ENCODE data around the gene SMC1A. TPM values are rescaled to one million over a fixed set of nuclear protein-coding genes. Genes with fewer than 3 reads are reported as not detected.
A peak's percentile ranks its signal among the peaks of the same experiment; 100 is the strongest.

SMC1A gene
- total RNA-seq, 2 experiments from 2014 or later = 148 to 161 TPM

DNA sequence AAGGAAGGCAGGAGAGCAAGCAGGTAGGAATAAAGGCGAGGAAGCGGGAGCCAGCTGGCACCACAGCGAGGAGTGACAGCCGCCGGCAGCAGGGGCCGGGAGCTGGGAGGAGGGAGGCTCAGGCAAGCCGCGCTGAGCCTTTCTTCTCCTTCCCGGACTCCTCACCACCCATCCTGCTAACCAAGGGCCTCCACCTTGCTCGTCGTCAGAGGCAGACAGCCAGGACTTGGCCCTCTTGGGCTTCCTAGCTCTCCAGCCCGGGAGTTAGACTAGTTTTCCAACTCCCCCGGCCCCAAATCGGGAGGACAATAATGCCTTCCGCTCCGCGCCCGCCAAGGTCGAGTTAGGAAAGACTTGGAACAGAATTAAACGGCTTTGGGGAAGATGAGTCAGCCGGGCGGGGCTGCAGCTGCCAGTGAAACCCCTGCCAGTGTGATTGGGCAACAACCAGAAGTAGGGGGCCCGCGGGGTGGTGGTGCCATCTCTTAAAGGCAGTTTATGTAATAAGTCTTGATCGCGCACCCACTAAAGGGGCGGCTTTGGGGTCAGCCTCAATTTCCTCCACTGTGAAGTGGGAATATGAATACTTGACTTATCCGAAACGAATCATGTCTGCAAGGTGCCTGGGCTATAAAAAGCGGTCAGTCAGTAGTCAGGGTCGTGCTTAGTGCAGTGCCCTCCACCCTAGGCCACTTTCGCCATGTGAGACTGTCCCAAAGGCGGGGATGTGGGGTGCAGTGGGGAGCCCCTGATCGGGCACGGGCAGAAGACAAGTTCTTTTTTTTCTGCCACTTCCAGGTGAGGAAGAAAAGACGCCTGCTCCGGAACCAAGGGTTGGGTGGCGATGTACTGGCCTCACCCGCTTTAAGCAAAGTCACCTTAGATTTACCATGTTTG lies 18.4 kb upstream of the SMC1A start:
- Mint-ChIP-seq H3K27me3 (no peaks in the 10 kb centered on the region), H3K27ac (peak overlapping the region; percentile 13), H3K9me3 (no peaks in the 10 kb centered on the region), H3K4me3 (peak overlapping the region; percentile 80), H3K4me1 (ENCODE audit: low read depth) (peaks cover 24% of the 10 kb centered on the region), H3K36me3 (no peaks in the 10 kb centered on the region)
- DNase-seq = peak; percentile 51
- ChIA-PET POLR2A (interaction anchor here (0.8 kb wide), 1 partner anchor 18 kb away, joined by 4 read pairs; the partner anchor contains the start of genes RIBC1 and SMC1A), CTCF (interaction anchor here (0.9 to 1.1 kb wide), 2 partner anchors 122 to 128 kb away, joined by 3 to 4 read pairs; no protein-coding TSS in a partner anchor)
- intact Hi-C loops (cut with micrococcal nuclease) = no loop called here

DNA sequence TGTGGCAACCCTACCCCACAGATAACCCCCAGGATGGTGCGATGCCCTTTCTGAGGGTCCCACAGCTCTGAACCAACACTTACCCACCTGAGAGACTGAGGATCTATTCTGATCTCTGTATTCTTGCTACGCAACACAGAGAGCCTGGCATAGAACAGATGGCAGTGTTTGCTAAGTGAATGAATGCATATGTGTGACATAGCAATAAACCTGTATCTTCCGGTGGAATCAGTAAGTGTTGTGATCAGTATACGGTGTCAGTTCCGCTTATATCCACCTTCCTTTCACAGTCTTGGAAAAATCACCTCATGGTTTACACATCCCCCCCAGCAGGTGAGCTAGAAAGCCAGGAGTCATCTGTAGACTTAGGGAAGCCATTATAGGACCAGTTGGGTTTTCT lies 17.6 kb upstream of the SMC1A start:
- intact Hi-C loops (cut with micrococcal nuclease) = no loop called here
- Mint-ChIP-seq H3K4me1 (ENCODE audit: low read depth) (peaks cover 27% of the 10 kb centered on the region), H3K4me3 (peak overlapping the region; percentile 55), H3K36me3 (no peaks in the 10 kb centered on the region), H3K27ac (no peak overlapping the region), H3K27me3 (no peaks in the 10 kb centered on the region), H3K9me3 (no peaks in the 10 kb centered on the region)
- CTCF ChIA-PET = no interaction called here
- POLR2A ChIA-PET = interaction anchor here (0.8 kb wide), 1 partner anchor 17 kb away, joined by 4 read pairs; the partner anchor contains the start of genes RIBC1 and SMC1A
- DNase-seq = no peak

DNA sequence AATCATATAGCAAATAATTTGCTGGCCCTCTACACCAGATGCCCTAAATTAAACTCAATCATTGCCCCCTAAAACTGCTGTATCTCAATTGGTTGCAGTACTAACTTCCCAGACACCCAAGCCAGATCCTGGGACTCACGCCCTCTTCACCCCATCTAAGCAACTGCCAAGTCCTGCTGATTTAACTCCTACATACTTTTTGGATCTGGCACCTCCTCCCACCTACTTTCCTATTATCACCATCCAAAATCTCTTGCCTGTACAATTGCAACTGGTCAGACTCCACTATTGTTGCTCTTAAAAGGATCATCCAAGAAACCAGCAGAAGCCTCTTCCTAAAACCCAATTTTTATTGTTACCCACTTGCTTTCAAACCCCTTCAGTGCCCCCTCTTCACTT lies 16.4 kb upstream of the SMC1A start:
- no peaks in the 10 kb centered on the region for H3K27me3 Mint-ChIP-seq
- H3K36me3 Mint-ChIP-seq = no peaks in the 10 kb centered on the region
- no peak overlapping the region for H3K4me3 Mint-ChIP-seq
- H3K4me1 Mint-ChIP-seq (ENCODE audit: low read depth) = peaks cover 34% of the 10 kb centered on the region
- no peak for DNase-seq
- peak overlapping the region; percentile 55 for H3K27ac Mint-ChIP-seq
- H3K9me3 Mint-ChIP-seq = no peaks in the 10 kb centered on the region
- ChIA-PET POLR2A (no interaction called here), CTCF (interaction anchor here (1.0 to 1.8 kb wide), 4 partner anchors 43 to 128 kb away, joined by 3 to 6 read pairs (median 4); no protein-coding TSS in a partner anchor)
- intact Hi-C loops (cut with micrococcal nuclease) = loop anchor here (10.0 kb wide), 1 partner anchor 154 kb away; the partner anchor contains the start of gene IQSEC2

DNA sequence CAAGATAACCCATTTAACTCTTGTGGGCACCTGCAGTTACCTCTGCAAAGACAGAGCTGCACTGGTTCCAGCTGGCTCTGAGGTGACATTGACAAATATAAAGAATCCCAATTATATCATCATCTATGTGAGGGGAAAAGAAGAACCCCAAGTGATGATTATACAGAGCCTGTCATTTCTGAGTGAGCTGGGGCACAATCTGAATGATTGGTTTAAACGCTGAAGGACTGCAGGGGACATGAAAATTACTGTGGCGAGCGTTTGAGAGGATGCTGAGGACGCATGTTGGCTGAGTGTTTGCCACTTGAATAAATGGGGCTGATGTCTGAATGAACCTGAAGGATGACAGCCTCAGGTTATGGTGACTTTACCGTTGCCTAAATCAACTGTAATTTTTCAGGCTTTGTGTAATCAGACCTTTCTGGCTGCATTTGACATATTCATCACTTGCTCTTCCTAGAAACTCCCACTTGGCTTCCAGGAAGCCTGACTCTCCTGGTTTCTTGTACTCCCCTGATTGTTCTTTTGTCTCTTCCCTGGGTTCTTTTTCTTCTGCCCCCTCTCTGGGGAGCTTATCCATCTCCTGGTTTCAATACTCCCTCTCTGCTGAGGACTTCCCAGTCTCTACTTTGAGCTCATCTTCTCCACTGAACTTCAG lies 15.8 kb upstream of the SMC1A start:
- no peaks in the 10 kb centered on the region for H3K36me3 Mint-ChIP-seq
- DNase-seq = no peak
- intact Hi-C loops (cut with micrococcal nuclease) = loop anchor here (10.0 kb wide), 1 partner anchor 154 kb away; the partner anchor contains the start of gene IQSEC2
- no peaks in the 10 kb centered on the region for H3K9me3 Mint-ChIP-seq
- CTCF ChIA-PET = interaction anchor here (1.0 to 1.8 kb wide), 4 partner anchors 44 to 128 kb away, joined by 3 to 6 read pairs (median 4); no protein-coding TSS in a partner anchor
- POLR2A ChIA-PET = no interaction called here
- no peaks in the 10 kb centered on the region for H3K27me3 Mint-ChIP-seq
- H3K4me1 Mint-ChIP-seq (ENCODE audit: low read depth) = peaks cover 36% of the 10 kb centered on the region
- no peak overlapping the region for H3K4me3 Mint-ChIP-seq
- peak overlapping the region; percentile 55 for H3K27ac Mint-ChIP-seq

DNA sequence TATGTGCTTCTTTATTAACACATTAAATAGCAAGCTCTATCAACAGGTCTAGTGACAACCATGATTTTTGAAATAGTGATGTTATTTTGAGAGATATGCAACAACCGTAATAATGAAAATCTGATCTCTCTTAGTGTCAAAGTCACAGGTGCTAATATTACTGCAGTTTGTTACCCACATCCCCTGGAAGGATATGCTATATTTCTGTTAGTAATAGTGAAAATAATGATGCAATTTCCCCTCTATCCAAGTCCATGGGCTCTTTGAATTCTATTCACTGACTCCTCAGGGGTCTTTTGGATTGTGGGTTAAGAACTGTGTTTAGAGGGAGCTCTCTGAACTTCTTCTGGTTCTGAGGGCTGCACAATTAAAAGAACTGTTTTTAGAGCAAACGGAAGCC lies 14.8 kb upstream of the SMC1A start:
- Mint-ChIP-seq H3K27me3 (no peaks in the 10 kb centered on the region), H3K27ac (peak overlapping the region; percentile 66), H3K4me3 (no peak overlapping the region), H3K36me3 (no peaks in the 10 kb centered on the region), H3K4me1 (ENCODE audit: low read depth) (peaks cover 38% of the 10 kb centered on the region), H3K9me3 (no peaks in the 10 kb centered on the region)
- intact Hi-C loops (cut with micrococcal nuclease) = loop anchor here (10.0 kb wide), 1 partner anchor 152 kb away; the partner anchor contains the start of gene IQSEC2
- POLR2A ChIA-PET = no interaction called here
- CTCF ChIA-PET = interaction anchor here (0.8 to 2.6 kb wide), 3 partner anchors 118 to 157 kb away, joined by 3 to 15 read pairs (median 3); no protein-coding TSS in a partner anchor
- no peak for DNase-seq

DNA sequence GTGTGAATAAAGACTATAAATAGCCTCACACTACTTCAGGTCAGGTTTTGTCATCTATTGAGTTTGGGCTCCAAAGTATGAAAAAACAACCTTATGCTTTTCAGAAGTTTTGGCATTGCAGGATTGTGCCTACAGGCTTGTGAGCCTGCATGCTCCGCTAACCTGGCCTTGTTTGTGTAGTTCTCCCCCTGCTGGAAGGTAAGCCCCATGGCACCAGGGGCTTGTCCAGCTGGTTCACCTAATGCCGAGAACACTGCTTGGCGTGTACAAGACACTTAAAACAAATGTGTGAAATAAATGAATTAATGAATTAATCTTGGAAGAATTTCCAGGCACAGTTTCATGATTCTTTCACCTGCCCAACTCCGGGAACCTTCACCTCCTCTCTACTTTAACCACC lies 13.5 kb upstream of the SMC1A start:
- Mint-ChIP-seq H3K9me3 (no peaks in the 10 kb centered on the region), H3K4me3 (no peak overlapping the region), H3K4me1 (ENCODE audit: low read depth) (peaks cover 38% of the 10 kb centered on the region), H3K27me3 (no peaks in the 10 kb centered on the region), H3K27ac (no peak overlapping the region), H3K36me3 (no peaks in the 10 kb centered on the region)
- CTCF ChIA-PET = interaction anchor here (0.7 to 2.6 kb wide), 15 partner anchors 10 to 156 kb away, joined by 3 to 28 read pairs (median 5); partner anchors contain the start of genes RIBC1 and SMC1A
- intact Hi-C loops (cut with micrococcal nuclease) = loop anchor here (1.0 to 10.0 kb wide), 2 partner anchors 122 to 151 kb away; partner anchors contain the start of gene IQSEC2
- POLR2A ChIA-PET = interaction anchor here (0.6 to 3.0 kb wide), 2 partner anchors 14 to 313 kb away, joined by 3 to 11 read pairs; partner anchors contain the start of genes RIBC1 and SMC1A
- DNase-seq = peak; percentile 72

DNA sequence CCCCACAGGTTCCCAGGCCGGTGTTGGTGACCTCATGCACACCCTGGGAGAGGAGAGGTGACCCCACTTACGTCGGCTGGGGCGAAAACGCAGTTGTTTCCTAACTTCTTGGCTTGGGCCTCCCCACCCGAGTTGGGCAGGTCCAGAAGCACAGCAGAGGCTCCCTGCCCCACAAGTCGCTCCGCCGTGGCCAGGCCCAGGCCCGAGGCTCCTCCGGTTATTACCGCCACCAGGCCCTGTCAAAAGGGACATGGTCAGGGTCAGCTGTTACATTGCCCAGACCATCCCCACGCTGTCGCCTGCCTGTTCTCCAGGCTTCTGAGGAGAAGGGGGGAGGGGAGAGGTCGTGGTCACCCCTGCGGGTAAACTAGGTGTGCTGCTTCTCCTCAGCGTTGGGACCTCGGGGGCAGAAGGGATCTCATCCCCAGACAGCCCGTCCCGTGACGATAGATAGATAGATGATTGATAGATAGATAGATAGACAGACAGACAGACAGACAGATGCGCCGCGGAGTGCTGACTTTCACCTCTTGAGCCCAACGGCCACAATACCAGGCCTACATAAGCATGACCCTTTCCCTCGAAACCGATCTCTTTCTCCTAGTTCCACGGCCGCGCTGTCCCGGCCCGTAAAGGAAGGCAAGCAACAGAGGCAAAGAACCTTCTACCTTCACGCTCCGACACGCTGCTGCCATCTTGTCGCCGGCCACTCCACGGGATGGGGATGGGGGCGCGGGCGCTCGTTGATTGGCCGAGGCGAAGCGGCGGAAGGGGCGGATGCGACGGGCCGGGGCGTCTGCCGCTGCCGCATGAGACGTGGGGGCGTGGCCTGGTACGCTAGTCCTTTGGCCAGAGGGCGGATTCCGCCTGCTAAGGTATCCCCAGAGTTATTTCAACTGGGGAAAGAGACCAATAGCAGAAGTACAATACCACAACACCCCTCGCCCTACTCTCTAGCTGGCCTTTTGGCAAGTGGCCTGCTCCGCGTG lies 11.5 kb upstream of the SMC1A start, which contains the start of gene HSD17B10:
HSD17B10 (minus strand) TSS at position 720 of the 989 bp plus-strand sequence; CDS start at position 695, 25 bp downstream.
- Mint-ChIP-seq H3K4me3 (peak within 1 kb of the TSS; percentile 92), H3K36me3 (no peaks in the 10 kb centered on the region), H3K9me3 (no peaks in the 10 kb centered on the region), H3K27ac (peak within 1 kb of the TSS; percentile 83), H3K4me1 (ENCODE audit: low read depth) (peaks cover 33% of the 10 kb centered on the region), H3K27me3 (no peaks in the 10 kb centered on the region)
- ChIA-PET POLR2A (interaction anchor here (1.0 to 3.0 kb wide), 2 partner anchors 11 to 12 kb away, joined by 4 to 11 read pairs; partner anchors contain the start of genes RIBC1 and SMC1A), CTCF (interaction anchor here (0.6 to 2.2 kb wide), 4 partner anchors 64 to 128 kb away, joined by 3 to 28 read pairs (median 3); no protein-coding TSS in a partner anchor)
- peak; percentile 91 for DNase-seq
- intact Hi-C loops (cut with micrococcal nuclease) = loop anchor here (1.0 to 10.0 kb wide), 2 partner anchors 12 to 149 kb away; partner anchors contain the start of genes IQSEC2, RIBC1 and SMC1A

DNA sequence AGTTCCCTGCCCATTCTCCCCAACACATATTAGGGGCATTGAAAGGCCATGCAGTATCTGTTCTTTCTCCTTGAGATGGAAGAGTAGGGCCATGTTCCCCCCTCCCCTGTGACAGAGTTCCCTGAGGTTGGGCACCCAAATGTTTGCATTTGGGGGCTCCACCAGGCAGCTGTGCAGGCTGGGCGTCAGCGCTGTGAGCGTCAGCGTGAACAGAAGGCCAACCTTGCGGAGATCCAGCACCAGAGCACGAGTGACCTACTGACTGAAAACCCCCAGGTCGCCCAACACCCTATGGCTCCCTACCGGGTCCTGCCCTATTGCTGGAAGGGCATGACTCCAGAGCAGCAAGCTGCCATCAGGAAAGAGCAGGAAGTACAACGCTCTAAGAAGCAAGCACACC lies 7.8 kb upstream of the SMC1A start:
- Mint-ChIP-seq H3K27me3 (no peaks in the 10 kb centered on the region), H3K27ac (no peak overlapping the region), H3K36me3 (no peaks in the 10 kb centered on the region), H3K4me3 (no peak overlapping the region), H3K4me1 (ENCODE audit: low read depth) (peaks cover 12% of the 10 kb centered on the region), H3K9me3 (no peaks in the 10 kb centered on the region)
- CTCF ChIA-PET = no interaction called here
- no peak for DNase-seq
- POLR2A ChIA-PET = no interaction called here
- intact Hi-C loops (cut with micrococcal nuclease) = loop anchor here (10.0 kb wide), 1 partner anchor 145 kb away; the partner anchor contains the start of gene IQSEC2

DNA sequence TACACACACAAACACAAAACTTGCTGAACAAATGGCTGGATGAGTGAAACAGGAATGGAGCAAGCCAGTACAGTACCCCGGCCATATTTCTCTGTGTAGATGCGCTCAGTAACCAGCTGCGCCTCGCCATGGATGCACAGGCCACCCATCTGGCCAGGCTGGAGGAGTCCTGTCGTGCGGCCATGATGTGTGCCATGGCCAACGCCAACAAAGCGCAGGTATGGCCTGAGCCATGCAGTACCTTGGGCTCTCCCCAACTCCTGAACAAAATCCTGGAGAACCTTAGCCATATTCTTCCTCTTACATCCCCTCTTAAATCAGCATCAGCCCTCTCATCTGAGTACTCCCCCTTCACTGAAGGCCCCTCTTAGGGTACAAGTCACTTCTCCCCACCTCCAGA lies 7.3 kb upstream of the SMC1A start:
- no peak for DNase-seq
- H3K4me3 Mint-ChIP-seq = no peak overlapping the region
- intact Hi-C loops (cut with micrococcal nuclease) = loop anchor here (10.0 kb wide), 2 partner anchors 145 to 615 kb away; partner anchors contain the start of genes IQSEC2 and PHF8
- no peaks in the 10 kb centered on the region for H3K36me3 Mint-ChIP-seq
- CTCF ChIA-PET = no interaction called here
- H3K27ac Mint-ChIP-seq = no peak overlapping the region
- no peaks in the 10 kb centered on the region for H3K27me3 Mint-ChIP-seq
- H3K9me3 Mint-ChIP-seq = no peaks in the 10 kb centered on the region
- POLR2A ChIA-PET = no interaction called here
- H3K4me1 Mint-ChIP-seq (ENCODE audit: low read depth) = peaks cover 7% of the 10 kb centered on the region

DNA sequence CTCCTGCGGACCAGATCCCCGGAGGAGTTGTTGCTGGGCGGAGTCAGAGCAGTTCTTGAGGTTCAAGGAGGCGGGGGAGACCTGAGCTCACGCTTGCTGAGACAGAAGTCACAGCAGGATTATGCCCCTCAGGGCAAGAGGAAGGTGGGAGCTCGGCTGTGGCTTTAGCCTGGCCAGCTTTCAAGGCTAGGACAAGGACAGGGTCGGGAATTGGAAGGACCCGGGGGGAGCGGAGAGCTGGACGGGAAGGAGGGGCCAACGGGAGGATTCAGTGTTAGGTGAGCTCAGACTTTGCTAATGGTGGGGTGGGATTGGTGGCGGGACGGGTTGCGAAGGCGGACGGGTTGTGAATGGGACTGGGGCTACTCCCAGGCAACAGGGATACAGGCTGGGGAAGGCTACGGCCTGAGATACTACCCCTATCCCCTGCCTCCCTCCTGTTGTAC lies 430 bp upstream of the SMC1A start, which contains the start of gene RIBC1:
RIBC1 (plus strand) TSS at position 13 of the 446 bp plus-strand sequence. CDS start 3,404 bp downstream, outside the sequence.
- ChIA-PET POLR2A (interaction anchor here (0.5 to 1.9 kb wide), 7 partner anchors 10 to 341 kb away, joined by 3 to 11 read pairs (median 4); partner anchors contain the start of genes HSD17B10 and TSPYL2), CTCF (interaction anchor here (1.1 to 2.5 kb wide), 5 partner anchors 11 to 427 kb away, joined by 3 to 10 read pairs (median 7); no protein-coding TSS in a partner anchor)
- no peaks in the 10 kb centered on the region for H3K27me3 Mint-ChIP-seq
- peaks cover 11% of the 10 kb centered on the region for H3K36me3 Mint-ChIP-seq
- no peak for DNase-seq
- H3K27ac Mint-ChIP-seq = peak within 1 kb of the TSS; percentile 97
- no peaks in the 10 kb centered on the region for H3K9me3 Mint-ChIP-seq
- peaks cover 20% of the 10 kb centered on the region for H3K4me1 Mint-ChIP-seq (ENCODE audit: low read depth)
- H3K4me3 Mint-ChIP-seq = peak within 1 kb of the TSS; percentile 90
- intact Hi-C loops (cut with micrococcal nuclease) = loop anchor here (1.0 to 10.0 kb wide), 2 partner anchors 11 to 622 kb away; partner anchors contain the start of genes HSD17B10 and PHF8

All from activated CD4-positive, alpha-beta memory T cell treated with anti-CD3 and anti-CD28 coated beads for 36 hours (primary cell).